GM21723 (cell line): ENCODE data around the gene RCOR1.

ENCODE experiments used
- ATAC-seq: cut with Tn5 transposase; IDR thresholded peaks from one replicate; pipeline ENCODE4 v1.9.1; 2021; ENCODE audit warnings: mild to moderate bottlenecking, moderate library complexity; ENCODE audit not compliant: unreplicated experiment

The RCOR1 gene

DNA sequence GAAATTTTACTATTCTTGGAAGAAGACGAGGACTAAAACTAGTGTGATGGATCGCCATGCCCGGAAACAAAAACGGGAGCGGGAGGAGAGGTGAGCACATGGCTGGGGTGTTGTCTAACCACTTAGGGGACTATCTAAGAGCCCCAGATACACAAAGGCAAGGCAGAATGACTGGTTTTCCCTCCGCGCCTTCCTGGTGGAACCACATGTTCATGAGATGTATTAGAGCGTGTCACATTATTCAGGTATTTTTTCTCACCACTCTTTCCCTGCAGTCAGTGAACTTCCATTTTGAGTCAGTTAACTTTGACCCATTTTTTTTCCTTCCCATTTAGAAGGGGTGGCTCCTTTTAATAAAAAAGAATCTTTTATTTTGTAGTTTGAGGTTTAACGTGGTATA, 116.0 kb downstream of the RCOR1 start:
- ATAC-seq: no peak

DNA sequence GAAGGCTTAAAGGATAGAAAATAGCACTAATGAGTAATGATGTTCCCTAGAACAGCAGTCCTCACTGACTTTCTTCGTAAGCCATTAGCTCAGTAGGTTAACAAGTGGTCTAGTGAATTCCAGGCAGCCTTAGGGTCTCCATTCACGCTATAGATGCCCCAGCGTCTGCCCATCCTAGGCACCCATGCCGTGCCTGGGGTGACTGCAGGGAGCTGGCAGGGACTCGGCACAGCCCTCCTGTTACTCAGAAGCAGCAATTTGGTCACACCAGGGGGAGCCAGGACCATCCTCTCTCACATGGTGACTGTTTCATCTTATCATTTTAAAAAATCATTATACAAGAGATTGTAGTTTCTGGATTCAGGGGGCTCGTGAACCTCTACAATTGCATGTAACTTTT, 118.8 kb downstream of the RCOR1 start:
- ATAC-seq: no peak

DNA sequence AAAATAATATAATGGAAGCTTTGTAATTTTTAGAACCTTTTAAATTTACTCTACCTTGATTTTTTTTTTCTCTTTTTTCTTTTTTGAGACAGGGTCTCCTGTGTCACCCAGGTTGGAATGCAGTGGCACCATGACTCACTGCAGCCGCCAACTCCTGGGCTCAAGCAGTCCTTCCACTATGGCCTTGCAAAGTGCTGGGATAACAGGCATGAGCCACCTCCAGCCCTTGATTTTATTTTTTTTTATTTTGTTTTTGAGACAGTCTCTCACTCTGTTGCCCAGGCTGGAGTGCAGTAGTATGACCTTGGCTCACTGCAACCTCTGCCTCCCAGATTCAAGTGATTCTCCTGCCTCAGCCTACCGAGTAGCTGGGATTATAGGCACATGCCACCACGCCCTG, 119.5 kb downstream of the RCOR1 start:
- ATAC-seq: no peak

DNA sequence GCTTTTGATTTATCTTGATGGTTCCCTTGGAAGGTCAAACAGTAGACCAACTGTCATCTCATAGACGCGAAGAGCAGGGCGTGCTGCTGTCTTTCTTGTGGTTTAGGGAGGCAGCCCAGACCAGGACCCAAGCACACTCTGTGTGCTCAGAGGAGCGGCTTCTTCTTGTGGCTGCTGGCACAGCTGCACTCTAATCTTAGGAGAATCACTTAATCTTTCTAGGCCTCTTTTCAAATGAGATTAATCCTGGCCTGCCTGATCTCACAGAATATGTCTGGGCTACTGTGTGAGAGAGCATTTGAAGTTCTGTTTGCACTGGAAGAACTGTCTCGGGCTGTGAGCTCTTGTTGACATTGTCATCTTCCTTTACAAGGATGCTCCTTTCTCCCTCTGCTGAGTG, 124.8 kb downstream of the RCOR1 start:
- ATAC-seq: no peak

DNA sequence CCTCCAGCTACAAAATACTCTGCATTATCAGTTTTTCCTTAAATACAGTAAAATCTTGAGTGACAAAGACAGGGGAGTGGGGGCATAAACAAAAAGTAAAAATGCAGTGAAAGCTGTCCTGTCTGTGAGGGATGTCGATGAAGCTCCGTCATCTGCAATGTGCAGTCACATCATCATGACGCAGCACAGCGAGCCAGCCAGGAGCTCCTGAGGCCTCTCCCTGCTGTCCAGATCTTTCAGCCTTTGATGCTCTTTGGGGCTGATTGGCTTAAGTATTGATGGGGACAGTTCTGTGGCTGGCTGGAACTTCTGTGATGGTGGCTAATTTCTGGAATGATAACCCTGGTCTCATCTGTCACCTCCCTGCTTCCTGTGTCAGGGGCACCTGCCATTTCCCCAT, 130.2 kb downstream of the RCOR1 start:
- no peak for ATAC-seq

DNA sequence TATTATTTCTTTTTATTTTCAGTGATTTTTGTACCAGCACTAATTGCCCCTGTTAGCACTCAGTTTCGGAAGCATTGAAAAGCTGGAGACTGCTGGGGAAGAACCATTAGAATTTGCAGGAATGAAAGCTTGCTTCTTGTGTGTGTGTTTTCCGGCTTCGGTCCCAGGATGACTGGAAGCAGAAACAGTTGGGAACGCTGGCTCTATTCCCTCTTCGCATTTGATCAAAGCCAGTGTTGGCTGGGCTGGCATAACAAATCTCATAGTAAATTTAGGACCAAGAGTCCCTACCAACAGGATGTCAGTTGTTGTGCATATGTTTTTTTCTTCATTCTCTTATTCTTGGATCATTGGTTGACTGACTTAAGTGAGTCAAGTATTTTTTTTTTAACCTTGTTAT, 131.2 kb downstream of the RCOR1 start:
- no peak for ATAC-seq

DNA sequence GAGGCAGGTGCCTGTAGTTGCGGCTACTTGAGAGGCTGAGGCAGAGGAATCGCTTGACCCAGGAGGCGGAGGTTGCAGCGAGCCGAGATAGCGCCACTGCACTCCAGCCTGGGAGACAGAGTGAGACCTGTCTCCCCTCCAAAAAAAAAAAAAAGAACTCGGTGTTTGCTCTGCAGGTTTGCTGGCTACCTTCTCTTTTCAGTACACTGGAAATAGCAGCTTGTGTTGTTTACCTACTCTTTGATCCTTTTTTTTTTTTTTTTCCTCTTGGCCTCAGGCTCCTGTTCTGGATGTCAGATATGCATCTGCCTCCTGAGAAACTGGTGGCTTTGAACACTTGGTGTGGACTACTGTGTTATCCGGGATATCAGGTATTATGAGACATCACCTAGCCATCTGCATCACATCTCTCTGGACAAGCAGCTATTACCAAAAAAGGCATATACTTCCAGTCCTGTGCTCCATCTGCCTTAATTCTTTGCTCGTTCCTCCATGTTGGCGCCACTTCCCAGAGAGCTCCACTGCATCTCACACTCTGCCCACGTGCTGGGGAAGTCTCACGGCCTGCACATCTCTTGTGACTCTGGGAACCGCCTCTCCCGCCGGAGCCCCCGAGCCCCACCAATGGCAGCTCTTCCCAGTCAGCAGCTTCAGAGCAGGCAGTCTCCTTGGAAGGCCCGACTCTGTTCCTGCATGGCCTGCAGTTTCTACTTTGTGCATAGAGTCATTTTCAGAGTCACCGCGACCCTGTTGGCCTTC, 133.9 kb downstream of the RCOR1 start:
- no peak for ATAC-seq

DNA sequence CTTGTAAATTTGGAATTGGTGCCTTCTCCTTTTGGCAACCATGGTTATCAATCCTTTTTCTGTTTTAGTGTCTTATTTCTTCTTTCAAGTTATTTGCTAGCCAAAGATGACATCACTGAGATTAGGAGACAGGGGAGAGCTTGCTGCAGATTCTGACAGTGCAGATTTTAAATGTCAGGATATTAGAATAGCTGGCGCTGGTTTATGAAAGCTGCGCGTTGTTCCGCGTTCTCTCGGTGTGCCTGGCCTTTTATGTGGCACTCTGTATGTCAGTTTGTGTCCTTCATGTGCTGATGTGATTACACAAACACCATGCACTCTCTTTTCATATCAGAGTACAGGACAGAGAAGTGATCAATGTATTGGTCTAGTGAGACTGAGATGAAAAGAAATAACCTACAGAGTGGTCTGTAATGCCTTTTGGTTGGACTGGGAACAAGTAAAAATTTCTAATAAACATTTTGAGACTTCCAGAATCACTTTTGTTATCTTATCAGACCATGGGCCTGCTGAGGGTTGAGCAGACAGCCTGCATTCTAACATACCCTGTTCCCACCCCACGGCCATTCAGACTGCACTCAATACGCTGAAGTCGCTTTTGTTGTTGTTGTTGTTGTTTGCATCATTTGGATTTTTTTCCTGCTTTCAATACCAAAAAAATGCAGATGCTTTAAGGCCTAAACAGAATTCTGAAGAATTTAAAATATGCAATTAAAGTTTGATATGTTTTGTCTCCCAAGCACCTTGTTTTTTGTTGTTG, 135.1 kb downstream of the RCOR1 start:
- no peak for ATAC-seq

DNA sequence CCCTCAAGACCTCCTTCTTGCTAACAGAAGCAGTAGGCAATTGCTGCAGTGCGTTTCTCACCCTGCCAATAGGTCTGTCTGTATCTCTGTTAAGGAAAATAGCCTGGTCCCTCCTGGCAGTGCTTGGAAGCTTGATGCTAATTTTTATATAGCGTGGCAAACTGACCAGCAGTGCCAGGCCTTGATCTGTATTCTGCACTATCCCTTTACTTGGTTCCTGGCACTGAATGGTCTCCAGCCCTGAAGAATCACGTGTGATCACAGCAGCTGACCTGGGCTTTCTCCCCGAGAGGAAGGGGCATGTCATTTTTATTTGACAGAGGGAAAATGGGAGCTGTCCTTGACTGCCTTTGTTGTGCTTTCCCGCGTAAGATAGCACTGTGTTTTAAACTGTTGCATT, 136.1 kb downstream of the RCOR1 start:
- no peak for ATAC-seq

DNA sequence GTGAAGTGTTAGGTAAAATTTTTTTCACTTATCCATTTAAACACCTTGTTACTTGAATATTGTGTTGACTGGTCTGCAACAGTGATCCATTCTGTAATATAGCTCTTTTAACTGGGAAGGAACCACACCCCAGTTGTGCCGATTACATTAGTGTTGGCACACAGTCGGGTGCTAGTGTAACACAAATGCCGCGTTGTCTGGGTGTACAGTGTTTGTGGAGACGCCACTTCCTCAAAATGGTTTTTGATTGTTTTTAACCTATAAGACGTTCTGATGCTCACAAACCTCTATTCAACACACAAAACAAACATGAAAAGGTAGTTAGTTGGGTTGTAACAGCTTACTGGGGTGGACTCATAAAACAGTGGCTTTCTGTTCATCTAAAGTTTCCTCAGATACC, 136.8 kb downstream of the RCOR1 start:
- no peak for ATAC-seq

DNA sequence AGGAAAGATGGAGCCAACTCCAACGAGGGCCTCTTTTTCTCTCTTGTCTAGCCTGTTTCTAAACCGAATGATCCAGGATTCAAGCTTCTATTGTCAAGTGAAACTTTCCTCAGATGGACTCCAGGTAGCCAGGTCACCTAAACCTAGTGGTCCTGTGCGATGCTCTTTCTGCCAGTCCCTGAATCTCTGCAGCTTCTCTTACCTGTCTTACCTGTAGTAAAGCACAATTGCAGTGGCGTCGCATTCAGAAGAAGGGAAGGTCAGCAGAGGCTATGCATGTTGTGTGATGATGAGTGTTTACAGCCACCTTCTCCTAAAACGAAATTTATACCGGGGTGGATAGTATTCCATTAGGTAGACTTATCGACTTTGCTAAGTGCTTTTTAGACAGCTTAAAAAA, 137.4 kb downstream of the RCOR1 start:
- no peak for ATAC-seq

DNA sequence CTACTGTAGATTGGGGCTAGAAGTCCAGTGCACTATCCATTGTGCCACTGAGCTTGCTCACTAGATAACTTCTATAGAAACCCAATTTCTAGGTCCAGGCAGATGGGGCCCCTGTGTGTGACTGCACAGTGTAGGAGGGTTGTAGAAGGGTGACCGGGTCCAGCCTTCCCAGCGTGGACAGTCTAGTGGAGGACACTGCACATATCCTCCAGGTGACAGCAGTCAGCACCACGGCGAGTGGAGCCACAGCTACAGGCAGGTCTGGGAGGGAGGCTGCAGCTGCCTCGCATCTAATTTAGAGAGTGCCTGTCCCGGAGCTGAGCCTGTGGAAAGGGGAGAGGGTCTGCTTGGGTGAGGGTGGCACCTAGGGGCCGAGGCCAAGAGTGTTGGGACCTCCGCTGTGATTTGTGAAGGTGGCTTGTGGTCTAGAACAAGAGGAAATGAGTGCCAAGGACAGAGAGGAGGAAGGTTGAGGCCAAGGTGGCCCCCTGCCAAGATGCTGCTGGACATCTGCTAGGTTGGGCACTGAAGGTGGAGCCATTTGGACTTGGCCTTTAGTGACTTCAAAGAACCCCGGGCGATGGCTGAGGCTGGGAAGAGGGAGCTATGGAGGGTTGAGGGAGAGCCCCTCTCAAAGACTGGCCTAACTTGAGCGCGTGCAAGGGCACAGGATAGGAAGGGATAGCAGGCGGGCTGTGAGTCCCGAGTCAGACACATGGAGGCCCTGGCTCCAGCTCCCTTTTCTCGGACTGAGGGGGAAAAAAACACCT, 138.8 kb downstream of the RCOR1 start:
- no peak for ATAC-seq

DNA sequence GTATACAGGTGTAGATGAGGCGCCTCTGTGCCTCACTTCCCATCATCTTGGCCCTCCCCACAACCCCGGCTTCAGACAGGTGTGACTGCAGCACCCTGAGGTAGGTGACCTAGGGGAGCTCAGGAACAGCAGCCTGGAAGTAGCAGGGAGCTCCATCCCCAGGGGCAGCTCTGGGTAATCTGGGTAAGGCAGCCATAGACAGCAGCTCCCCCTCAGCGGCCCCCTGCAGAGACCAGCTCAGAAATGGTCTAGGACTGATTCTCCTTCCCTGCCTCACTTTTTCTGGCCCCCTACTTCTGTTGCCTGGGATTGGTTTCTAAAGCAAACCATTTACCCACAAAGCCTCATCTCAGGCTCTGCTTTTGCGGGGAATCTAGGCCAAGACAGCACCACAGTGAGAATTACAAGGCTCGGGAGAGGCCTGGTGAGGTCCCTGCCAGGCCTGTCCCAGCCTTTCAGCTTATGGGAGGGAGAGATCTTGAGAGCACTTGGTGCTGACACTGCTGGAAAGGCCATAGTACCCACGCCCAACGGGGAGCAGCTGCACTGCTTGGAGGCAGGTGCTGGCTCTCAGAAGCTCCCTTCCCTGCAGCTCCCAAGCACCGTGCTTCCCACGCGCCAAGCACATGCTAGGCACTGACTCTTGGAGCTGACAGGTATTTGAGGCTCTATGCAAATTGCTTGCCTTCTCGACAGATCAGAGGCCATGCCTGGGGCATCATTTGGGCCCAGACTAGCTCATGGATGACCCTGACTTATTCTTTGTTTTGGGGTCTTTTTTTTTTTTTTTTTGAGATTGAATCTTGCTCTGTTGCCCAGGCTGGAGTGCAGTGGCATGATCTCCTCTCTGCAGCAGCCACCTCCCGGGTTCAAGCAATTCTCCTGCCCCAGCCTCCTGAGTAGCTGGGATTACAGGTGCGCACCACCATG, 139.7 kb downstream of the RCOR1 start:
- no peak for ATAC-seq

DNA sequence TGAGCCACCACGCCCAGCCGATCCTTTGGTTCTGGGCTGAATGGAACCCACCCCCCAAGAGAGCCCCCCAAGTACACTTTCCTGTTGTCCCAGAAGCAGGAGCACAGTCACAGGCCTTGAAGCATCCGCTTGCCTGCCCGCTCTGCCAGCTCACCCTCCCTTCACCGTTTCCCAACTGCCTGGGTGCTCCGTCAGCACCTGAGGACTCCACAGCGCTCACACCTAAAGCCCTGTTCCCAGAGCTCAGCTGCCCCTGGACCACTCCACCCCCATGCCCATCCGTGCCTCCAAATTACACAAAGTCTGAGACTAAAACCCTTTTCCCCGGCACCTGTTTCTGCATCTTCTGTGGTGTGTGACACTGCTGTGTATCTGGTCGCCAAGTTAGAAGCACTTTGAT, 140.5 kb downstream of the RCOR1 start:
- no peak for ATAC-seq

DNA sequence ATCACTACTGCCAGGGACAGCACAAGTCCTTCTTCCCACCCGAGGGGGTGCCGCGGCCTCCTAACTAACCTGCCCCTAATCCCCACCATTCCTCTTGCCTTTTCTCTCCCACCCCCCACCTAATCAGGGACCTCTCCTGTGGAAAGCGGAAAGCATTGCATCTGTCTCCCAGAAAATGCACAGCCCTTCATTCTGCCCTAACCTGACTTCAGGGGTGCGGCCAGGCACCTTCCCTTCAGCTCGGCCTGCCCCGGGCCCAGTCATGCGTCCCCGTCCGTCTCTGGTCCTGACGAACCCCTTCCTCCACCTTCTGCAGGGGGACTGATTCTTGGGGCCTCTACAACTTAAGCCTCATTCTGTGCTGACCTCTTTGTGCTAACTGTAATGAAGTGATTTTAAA, 140.9 kb downstream of the RCOR1 start:
- ATAC-seq: no peak

DNA sequence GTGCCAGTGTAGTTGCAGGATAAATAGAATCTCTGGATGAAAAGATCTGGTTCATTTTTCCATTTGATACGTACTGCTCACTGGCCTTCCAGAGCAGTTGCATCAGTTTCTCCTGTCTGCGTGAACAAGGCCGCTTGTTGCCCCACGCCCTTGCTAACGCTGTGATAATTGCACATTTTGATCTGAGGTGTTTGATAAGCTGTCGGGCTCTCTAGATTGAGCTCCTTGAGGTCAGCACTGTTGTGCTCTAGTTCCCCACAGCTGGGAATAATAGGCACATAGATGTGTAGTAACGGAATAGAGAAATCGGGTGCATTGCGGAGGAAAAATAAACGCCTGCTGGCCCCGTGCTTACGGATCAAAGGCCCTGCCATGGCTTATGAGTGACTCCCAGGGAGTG, 142.0 kb downstream of the RCOR1 start:
- ATAC-seq: no peak

DNA sequence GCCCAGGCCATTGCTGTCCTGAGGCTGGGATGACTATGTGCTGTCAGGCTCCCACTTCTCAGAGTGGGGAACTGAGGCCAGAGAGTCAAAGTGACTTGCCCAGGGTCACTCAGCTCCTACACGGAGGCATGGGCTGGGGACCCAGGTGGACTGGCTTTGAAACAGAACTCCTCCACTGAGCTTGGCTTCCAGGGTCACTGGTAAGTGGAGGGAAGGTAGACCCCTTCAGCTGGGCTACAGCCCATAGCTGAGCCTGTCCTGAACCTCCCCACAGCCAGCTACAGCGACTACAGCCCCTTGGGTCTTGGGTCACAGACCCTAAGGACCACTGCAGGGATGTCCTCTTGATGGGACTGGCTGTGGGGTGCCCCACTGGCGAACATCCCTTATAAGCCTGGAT, 144.5 kb downstream of the RCOR1 start:
- no peak for ATAC-seq

DNA sequence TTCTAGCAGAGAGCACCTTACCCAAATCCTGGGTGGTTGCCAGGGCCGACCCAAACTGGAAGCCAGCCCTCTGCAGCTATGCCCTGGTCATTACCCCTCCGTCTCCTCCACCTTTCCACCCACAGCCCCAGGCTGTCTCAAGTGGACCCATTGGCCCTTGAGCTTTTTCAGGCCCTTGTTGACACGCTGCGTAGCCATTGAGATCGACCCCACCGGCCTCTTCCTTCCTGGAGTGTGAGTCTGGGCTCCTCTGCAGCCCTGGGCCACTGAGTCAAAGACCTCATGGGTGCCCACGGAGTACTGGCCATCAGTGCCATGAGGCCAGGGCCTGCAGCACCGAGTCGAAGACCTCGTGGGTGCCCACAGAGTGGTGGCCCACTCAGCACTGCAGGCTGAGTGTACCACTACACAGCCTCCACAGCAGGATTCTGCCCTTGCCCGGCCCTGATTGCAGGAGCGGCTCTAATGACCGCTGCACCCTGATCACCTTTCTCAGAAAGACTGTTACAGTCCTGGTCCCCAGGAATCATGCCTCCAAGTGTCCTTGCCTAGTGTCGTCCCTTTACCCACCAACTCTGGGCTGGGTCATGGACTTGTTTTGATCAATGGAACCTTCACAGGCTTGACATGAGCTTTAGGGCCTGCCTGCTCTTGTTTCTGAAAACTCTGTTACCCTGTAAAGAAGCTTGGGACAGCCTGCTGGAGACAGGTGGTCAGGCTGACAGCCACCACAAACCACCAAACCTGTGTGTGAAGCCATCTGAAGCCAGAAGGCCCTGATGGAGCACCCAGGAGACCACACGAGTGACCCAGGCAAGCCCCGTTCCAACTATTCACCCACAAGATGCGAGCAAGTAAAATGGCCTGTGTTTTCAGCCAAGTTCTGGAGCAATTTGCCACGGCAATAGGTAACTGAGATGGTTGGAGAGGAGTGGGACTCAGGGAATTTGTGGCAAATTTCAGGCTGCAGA, 145.2 kb downstream of the RCOR1 start:
- ATAC-seq: no peak

DNA sequence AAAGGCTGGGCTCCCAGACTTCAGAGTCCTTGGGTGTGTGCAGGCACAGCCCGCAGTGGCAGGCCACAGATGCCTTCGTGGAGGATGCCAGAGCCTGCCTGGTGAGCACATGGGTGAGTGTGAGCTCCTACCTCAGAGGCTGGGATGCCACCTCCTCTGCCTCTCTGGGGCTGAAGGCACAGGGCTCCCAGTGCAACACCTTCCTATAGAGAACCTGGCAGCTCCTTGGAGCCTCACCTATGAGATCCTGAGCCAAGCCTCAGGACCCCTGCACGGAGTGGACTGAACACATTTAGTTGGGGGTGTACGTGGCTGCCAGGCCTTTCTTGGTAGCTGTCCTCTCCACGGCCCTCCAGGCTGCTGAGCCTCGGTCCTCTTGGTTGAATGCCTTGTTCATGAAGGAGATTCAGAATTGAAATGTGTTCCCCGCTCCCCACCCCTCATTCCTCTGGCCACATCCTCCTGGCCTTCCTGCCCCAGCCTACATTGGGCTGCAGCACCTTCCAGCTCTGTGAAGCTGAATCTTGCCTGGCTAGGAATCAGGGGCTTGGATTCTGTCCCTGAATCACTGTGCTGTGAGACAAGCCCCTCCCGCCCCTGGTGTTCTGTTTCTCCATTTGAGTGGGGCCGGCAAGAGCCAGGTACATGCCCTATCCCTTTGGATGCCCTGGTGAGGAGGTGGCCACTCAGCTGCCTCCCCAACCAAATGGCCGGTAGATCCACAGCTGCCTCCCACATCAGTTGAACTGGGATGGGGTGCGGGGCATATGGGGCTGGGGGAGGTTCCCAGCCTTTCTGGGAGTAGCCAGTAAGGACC, 146.1 kb downstream of the RCOR1 start:
- no peak for ATAC-seq
